ENCODE measurements around the gene C1orf159.

C1orf159 gene

GRCh38 chr1:1090424-1091343 is 25.2 kb downstream of the C1orf159 start:
- no peak for DNase-seq

GRCh38 chr1:1089731-1090423 is 26.0 kb downstream of the C1orf159 start:
- DNase-seq: no peak

- no peak for DNase-seq
Measured at GRCh38 chr1:1088801-1089680, 26.8 kb downstream of the C1orf159 start.

GRCh38 chr1:1088029-1088800 is 27.7 kb downstream of the C1orf159 start:
- DNase-seq: no peak

- DNase-seq: no peak
Measured at GRCh38 chr1:1087351-1088028, 28.4 kb downstream of the C1orf159 start.

- DNase-seq: no peak
Measured at GRCh38 chr1:1086911-1087341, 29.0 kb downstream of the C1orf159 start.

GRCh38 chr1:1085911-1086841 is 29.7 kb downstream of the C1orf159 start:
- no peak for DNase-seq

GRCh38 chr1:1085171-1085841 is 30.6 kb downstream of the C1orf159 start:
- DNase-seq: no peak

- no peak for DNase-seq
Measured at GRCh38 chr1:1084372-1085170, 31.3 kb downstream of the C1orf159 start.

- no peak for DNase-seq
Measured at GRCh38 chr1:1083416-1084371, 32.2 kb downstream of the C1orf159 start.

GRCh38 chr1:1082776-1083415 is 33.0 kb downstream of the C1orf159 start:
- DNase-seq: no peak

GRCh38 chr1:1082239-1082775 is 33.6 kb downstream of the C1orf159 start:
- no peak for DNase-seq

- no peak for DNase-seq
Measured at GRCh38 chr1:1081311-1082238, 34.3 kb downstream of the C1orf159 start.

GRCh38 chr1:1080951-1081310 is 35.0 kb downstream of the C1orf159 start:
- no peak for DNase-seq

GRCh38 chr1:1080122-1080757 is 35.6 kb downstream of the C1orf159 start:
- no peak for DNase-seq

Measured in CD4-positive, alpha-beta T cell treated with Interleukin-12 subunit alpha and Interleukin-12 subunit beta, for 1 hour (primary cell).